ENCODE results near the gene FKBP15.

DNA sequence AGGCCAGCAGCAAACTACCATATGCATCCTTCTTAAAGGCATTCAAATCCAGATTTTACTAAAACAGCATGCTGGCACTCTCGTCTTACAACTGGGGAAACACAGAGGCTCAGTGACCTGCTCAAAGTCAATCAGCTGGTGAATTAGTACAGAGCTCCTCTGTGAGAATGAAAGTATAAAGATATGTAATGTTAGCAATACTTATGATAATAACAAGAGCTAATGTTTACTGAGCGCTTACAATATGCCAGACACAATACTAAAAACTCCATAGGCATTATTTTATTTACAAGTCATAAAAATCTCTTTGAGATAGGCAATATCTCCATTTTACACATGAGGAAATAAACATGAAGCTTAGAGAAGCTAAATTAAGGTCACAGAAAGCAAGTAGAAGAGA, 28.6 kb downstream of the FKBP15 start:
- TF ChIP-seq ZFY (CRISPR knock-in tag; IDR thresholded peaks at IDR 0.05) = no peak
- TF ChIP-seq, protein P1, sequence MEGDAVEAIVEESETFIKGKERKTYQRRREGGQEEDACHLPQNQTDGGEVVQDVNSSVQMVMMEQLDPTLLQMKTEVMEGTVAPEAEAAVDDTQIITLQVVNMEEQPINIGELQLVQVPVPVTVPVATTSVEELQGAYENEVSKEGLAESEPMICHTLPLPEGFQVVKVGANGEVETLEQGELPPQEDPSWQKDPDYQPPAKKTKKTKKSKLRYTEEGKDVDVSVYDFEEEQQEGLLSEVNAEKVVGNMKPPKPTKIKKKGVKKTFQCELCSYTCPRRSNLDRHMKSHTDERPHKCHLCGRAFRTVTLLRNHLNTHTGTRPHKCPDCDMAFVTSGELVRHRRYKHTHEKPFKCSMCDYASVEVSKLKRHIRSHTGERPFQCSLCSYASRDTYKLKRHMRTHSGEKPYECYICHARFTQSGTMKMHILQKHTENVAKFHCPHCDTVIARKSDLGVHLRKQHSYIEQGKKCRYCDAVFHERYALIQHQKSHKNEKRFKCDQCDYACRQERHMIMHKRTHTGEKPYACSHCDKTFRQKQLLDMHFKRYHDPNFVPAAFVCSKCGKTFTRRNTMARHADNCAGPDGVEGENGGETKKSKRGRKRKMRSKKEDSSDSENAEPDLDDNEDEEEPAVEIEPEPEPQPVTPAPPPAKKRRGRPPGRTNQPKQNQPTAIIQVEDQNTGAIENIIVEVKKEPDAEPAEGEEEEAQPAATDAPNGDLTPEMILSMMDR (CRISPR knock-in tag; IDR thresholded peaks at IDR 0.05) = no peak
- no peak for TF ChIP-seq JUND (CRISPR knock-in tag; IDR thresholded peaks at IDR 0.05)

All from HepG2 (cell line).